Limb (tissue), 2 donors: ENCODE data around the gene RFX7.

Experiments used
- DNase-seq, 2 donors: peaks; one replicate each; pipeline ENCODE4 v3.0.0-alpha.2; 2016; ENCODE audit errors: extremely low spot score in 2 of 2

The RFX7 gene

DNA sequence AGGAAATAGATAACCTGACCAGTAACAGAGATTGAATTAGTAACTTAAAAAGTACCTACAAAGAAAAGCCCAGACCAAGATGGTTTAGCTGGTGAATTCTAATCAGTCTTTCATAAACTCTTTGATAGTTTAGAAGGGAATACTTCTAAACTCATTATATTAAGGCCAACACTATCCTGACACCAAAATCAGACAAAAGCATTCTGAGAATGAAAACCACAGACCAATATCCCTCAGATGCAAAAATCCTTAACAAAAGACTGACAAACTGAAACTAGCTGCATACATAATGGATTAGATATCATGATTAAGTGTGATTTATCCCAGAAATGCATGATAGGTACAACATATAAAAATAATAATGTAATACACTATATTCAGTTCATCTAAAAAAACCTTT, 115.6 kb downstream of the RFX7 start:
- DNase-seq, result no peak

DNA sequence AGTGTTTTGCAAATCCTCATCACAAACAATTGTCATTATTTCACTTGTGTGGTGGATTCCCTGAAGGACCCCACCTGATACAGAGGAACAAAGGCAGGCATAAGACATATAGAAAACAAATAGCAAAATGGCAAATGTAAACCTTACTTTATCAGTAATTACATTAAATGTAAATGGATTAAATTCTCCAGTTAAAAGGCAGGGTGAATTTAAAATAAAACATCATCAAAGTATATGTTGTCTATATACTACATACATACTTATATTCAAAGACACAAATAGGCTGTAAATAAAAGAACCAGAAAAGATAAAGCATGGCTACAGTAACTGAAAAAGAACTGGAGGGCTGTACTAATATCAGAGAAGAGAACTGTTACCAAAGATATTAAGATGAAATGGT, 117.3 kb downstream of the RFX7 start:
- DNase-seq, result no peak

DNA sequence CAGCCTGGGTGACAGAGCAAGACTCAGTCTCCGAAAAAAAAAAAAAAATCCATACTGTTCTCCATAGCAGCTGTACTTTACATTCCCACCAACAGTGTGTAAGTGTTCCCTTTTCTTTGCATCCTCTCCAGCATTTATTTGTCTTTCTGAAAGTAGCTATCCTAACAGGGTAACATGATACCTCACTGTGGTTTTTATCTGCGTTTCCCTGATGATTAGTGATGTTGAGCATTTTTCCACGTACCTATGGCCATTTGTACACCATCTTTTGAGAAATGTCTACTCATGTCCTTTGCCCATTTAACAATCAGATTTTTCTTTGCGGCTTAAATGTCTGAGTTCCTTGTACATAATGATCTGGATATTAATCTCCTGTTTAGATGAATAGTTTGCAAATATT, 119.3 kb downstream of the RFX7 start:
- no peak for DNase-seq

DNA sequence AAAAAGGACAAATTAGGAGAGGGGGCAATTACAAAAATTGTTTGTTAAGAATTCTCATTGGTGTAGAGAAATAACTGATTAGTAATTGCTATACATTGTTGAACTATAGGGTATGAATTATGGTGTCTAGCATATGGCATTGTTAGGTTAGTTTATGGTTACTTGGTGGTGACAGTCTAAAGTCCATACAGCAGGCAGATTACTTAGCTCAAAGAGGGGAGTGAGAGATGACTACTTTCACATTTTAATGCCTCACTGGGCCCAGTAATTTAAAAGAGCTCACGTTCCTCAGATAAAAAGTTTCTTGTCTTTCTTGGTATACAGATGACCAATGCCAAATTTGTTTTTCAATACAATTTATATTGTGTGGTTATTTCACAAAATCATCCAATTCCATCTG, 137.8 kb downstream of the RFX7 start:
- no peak for DNase-seq

DNA sequence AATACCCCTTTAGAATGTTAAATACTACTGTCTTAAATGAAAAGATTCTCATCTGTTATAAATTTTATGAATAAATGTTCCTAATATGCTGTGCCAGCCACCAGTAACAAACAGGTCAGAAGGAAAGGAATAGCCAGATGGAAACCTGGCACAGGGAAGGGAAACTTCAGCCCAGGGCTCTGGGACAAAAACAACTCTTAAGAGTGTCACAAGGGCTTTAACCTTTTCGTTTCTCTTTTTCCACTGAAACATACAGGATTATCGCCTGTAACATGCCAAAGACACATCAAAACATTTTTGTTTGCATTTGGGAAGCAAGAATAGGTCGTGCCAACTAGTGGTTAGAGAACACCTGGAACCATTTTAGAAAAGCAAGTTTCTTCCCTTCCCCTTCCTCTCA, 141.2 kb downstream of the RFX7 start:
- DNase-seq, result peak; percentile 32 to 53

DNA sequence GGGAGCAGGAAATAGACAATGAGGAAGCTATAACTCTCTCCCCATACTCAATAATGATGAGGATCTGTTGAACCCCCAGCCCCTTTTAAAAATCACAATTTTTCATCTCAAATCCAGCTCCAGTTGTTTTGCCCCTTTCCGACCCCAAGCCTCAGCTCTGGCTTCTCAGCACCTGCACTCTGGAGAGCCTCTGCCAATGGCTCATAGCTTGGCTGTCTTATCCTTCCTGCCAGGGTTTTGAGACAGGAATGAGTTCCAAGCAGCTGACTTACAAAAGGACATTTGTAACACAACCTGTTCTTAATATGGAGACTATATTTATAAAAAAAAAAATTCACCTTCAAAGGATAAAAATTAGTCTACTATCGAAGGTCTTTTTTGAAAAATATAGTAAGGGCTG, 144.4 kb downstream of the RFX7 start:
- no peak for DNase-seq

DNA sequence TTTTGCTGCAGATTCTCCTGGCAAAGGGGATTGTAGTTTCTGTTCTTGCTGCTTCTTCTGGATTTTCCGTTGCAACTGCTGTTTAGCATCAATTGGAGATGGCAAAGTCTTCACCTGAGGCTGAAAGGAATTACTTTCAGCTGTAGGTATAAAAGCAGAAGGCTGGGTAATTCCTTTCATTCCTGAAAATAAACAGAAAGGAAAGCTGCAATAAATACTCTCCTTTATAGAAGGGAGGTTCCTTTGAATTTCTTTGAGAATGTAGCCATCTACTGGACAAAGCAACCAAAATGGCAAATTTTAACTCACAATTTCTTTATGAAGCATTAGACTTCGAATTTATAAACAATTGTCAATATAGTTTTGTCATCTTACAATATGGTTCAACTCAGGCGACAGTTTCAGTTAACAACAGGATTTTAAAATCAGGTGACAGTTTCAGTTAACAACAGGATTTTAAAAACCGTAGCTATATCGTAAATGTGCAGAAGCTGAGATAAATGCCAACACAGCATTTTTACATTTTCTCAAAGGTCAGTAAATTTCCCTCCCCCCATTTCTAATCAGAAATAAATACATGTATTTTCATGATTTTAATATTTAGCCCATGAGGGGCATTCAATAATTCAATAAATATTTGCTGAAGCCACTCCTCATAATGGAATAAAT, 145.3 kb downstream of the RFX7 start:
- no peak for DNase-seq

DNA sequence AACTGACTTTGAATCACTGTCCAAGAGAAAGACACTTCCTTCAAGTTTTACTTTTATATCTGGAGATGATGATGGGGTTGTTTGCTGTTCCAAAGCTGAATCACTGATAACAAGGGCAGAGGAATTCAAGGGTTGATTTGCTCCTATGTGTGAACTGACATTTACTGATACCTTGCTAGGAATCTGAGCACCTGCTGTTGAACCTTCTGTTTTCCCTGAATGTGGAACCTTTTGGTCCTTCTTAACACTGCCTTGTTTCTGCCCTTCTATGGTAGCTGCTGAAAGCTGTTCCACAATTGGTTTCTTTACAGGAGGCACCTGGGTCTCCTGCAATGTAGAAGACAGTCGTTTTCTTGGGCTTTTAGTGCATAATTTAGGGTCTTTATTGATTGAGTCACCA, 148.3 kb downstream of the RFX7 start:
- DNase-seq, result no peak

DNA sequence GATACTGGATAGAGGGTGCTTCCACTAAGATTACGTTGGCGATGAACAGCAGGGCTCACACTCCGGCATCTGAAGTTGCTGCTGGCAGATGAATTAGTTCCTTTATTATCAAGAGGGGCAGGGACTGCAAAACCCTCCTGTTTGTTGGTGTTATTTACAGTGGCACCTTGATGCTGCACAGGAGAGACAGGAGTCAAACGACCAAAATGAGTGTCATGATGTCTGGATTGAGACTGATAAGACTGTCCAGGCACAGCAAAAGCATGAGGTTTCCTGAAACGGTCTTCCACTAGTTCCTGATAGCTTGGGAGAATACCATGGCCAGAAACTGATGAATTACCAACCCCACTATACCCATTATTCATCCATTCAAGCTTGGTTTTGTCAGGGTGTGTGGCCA, 149.5 kb downstream of the RFX7 start:
- DNase-seq, result no peak

DNA sequence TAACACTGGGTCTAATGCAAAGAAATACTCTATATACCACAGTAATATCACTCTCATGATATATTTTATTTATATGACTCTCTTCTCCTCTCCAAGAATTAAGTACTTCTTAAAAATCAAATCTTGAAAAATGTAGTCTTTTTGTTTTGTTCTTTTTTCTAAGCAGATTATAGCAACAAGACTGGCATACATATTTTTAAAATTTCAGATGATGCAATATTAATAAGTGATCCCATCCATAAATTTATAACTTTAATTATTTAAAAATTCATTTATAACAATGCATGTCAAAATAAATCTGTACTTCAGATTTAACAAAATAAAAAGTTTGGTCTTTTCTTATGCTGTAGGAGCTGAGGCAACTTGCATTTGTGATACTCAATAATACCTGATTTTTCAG, 155.3 kb downstream of the RFX7 start:
- DNase-seq, result no peak

DNA sequence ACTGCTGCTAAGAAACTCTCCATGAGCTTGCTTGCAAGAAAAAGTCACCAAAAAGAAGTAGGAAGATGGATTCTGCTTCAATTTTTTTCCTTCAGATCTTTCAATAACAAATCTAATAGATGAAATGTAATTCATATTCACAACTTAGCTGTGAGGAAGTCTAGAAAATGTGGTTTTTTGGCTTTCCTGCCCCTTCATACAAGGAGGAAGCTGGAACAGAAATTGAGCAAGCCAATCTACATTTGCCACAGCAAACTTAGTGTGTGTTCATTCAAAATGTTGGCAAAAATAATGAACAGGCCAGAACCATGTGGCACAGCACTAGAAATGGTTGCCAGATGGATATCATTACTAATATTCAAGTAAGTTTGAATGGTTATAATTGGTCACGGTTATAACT, 157.1 kb downstream of the RFX7 start:
- DNase-seq, result no peak

DNA sequence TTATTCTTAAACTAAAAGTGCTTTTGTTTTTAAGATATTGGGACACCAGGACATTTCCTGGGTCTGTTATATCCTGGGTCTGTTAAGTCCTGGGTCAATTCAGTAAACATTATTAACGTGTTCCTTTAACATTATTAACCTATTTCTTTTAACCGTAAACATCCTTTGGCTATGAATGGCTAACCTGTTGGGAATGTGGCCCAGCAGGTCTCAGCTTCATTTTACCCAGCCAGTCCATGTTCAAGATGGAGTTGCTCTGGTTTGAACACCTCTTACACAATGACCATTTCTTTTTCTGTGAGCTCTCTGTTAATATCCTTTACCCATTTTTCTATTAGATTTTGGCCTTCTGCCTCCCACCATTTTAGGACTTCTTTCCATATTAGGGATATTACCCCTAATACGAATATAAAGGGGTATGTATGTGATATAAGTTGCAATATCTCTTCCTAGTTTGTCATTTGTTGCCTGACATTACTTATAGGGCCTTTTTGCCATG, 161.4 kb downstream of the RFX7 start:
- DNase-seq, result no peak

DNA sequence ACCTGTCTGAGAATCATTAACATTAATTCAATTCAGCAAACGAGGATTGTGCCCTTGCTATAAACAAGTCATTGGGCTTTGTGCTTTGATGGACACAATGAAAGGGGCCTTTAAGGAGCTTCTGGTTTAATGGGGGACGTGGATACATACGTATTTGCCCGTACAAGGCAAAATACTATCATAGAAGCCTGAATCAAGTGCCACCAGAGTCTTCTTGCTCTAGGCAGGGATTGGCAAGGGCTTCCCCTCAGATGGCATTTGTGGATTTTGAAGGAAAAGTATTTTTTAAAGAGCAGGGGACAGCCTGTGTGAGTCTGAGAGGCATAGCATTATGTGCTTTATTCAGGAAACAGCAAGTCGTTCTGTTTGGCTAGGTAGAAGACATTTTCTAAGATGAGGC, 166.6 kb downstream of the RFX7 start:
- no peak for DNase-seq

DNA sequence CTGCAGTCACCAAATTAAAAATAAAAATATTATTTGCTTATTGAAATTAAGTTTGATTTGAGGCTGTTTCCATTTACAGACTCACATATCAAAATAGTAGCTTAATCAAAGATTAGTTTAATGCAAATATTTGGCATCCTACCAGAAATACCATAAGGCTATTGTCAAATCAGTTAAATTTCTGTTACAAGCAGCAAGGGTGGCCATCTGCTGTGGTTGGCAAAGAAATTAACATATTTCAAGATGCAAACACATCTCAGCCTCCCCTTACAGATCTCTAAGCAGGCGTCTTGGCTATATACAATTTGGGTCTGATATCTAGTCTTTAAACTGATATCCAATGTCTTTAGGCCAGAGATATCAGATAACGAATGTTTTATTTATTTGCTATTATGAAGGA, 167.0 kb downstream of the RFX7 start:
- no peak for DNase-seq

DNA sequence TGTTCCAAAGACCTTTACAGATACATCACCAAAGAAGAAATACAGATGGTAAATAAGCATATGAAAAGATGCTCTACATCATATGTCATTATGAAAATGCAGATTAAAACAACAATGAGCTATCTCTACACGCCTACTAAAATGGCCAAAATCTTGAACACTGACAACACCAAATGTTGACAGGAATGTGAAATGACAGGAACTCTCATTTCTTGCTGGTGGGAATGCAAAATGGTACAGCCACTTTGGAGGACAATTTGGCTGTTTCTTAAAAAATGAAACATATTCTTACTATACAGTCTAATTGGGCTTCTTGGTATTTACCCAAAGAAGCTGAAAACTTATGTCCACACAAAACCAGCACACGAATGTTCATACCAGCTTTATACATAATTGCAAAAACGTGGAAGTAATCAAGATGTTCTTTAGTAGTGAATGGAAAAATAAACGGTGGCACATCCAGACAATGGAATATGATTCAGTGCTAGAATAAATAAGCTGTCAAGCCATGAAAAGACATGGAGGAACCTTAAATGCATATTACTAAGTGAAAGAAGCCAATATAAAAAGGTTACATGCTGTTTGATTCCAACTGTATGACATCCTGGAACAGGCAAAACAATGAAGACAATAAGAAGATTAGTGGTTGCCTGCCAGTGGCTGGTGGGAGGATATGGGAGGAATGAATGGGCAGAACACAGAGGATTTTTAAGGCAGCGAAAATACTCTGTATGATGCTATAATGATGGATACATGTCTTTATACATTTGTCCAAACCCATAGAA, 169.0 kb downstream of the RFX7 start:
- DNase-seq, result no peak

DNA sequence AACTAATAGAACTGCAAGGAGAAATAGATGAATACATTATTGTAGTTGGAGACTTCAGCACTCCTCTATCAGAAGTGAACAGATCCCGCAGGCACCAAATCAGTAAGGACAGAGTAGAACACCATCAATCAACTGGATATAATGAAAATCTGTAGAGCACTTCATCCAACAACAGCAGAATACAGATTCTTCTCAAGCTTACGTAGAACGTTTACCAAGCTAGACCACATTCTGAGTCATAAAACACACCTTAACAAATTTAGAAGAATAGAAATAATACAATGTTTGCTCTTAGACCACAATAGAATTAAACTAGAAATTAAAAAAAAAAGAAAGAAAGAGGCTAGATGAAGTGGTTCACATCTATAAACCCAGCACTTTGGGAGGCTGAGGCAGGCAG, 179.5 kb downstream of the RFX7 start:
- no peak for DNase-seq

DNA sequence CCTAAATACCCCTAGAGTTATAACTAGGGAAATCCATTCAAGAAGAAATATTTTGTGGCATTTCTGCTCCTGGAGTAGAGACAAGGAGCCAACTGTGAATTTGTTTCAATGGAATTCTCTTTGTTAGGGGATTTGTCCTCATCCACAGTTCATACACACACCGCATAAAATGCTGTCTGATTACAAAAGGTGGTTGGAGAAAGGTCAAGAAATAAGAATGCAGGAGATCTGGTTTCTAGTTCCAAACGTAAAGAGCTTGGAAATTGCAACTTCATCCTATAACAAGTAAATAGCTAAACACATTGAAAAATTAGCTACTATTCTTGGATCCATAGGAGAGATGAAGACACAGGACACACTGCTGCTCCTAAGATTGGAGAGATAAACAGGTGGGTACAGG, 184.0 kb downstream of the RFX7 start:
- DNase-seq, result no peak

DNA sequence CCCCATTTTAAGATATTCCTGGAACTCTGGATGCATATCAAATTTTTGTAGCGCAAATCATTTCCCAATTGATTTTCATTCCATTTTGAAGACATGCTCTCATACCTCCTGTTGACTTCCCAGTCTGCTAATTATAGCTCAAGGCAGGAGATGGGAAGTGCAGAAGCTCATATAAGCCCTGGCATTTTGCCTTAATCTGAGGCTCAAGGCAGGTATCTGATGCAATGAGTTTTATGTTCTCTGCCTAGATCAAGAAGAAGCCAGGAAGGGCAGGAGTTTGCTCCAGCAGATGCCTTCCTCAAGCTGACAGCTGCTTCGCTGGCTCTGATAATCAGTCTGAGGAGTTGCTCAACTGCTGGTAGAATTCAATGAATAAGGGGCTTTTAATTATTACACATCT, 184.7 kb downstream of the RFX7 start:
- DNase-seq, result peak in 1 of 2 donors; percentile 12

DNA sequence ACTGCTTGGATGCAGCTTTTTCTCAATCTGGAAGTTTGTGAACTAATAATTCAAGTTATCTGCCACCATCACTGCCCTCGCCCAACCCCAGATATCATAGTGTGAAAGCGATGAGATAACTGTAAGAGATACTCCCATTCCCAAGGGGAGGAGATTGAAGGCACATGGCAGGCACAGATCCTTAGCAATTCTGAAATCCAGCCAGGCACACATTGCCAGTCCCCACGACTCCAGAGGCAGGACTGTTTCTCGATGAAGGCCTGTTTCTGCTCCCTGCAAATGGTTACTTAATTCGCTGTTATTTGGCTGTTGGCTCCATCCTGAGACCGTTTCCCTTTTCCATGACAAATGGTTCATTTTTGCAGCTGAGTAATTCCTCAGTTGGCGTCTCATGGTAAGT, 187.1 kb downstream of the RFX7 start:
- DNase-seq, result no peak

DNA sequence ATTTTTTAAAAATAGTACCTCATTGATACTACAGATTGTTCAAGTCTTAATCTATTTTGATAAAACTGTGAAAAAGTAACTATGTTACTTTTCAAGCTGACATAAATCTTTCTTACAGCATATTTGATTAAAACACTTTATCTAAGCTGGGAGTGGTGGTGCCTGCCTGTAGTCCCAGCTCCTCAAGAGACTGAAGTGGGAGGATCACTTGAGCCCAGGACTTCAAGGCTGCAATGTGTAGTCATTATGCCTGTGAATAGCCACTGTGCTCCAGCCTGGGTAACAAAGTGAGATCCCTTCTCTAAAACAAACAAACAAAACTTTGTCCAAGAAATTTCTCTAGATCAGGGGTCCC, 190.7 kb downstream of the RFX7 start:
- no peak for DNase-seq

DNA sequence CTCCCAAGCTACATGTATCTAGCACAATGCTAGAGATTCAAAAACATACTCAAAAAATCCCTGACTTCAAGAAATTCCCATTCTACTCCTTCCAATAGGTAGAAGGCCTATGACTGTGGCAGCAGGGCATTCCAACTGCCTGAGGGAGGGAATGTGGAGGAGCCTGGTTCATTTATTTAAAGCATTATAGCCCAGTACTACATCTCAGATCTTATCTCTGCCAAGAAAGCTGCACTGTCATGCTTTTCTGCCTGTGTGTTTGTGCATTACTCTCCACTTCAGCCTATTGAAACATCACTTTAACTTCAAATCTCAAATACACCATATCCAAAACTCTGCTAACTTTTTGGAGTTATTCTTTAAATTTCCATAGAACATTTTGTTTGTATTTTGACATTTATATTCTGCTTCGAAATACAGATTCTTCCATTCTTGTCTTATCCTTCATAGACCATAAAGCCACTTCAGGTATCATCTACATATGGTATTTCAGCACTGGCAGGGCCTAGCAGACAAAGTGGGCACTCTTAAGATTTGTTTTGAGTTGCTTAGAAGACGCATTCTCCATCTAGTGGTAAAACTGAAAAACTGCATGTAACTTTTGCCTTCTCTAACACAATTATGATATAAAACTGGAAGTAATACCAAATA, 191.2 kb downstream of the RFX7 start:
- DNase-seq, result peak in 1 of 2 donors; percentile 73

DNA sequence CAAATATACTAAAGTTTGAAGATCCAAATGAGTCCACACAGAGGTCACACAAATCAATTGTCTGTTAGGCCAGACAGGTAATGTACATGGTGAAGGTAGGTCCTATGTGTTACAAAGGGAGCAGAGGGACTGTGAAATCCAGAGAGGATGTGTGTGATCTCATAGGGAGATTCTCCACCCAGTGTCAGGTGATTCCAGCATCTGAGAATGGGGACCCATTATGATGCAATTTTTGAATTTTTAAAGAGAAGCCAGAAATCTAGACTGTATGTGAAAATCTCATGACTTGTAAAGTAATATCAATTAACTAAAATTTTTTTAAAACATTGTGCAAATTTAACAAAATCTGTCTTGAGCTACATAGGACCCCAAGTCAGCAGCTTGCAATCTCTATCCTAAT, 192.0 kb downstream of the RFX7 start:
- no peak for DNase-seq

DNA sequence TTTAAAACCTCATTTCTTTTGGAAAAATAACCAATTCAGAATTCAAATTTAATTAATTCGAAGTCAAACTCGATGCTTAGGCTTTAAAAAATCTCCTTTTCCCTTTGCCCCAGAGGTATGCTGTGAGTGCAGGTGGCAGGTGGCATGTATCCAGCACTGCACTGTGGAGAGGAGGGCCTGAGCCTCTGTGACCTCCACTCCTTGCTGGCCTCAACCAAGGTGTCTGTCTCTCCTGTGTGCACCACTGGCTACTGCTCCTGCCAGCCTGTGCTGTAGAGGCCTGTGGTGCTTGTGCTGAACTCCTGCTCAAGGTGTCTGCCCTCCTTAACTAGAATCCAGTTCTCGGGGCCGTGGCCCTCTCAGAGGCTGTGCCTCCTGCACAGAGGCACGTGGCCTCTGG, 194.1 kb downstream of the RFX7 start:
- no peak for DNase-seq
